H1 (cell line): ENCODE measurements around the gene ZBTB25. TPM values are rescaled to one million over a fixed set of nuclear protein-coding genes. Genes with fewer than 3 reads are reported as not detected.

Experiments used
- CTCF ChIA-PET: fragments of 300-600 bp; sonication (Branson Sonifier 250); formaldehyde crosslinking; loops from one replicate; lab custom pipeline; 2021; ENCODE audit not compliant: partially characterized antibody; lab: Charles Lee
- POLR2A ChIA-PET: fragments of 300-600 bp; sonication (Branson Sonifier 250); formaldehyde crosslinking; loops from one replicate; lab custom pipeline; 2021; ENCODE audit warnings: inconsistent platforms; ENCODE audit not compliant: partially characterized antibody; lab: Charles Lee
- DNase-seq, 2 experiments: peaks; one replicate each; pipeline versions ENCODE4 v3.0.0 to v3.0.0-alpha.2; 2010 to 2022; ENCODE audit warnings: low spot score in 2 of 2, low read depth in 1 of 2, mixed read lengths in 1 of 2
- FAIRE-seq: peaks from 2 replicates; lab custom pipeline; 2011; peaks lifted over from hg19 to GRCh38; lab: Jason Lieb, UNC
- H2AFZ ChIP-seq: 2 replicates; pipeline ENCODE4 v1.8.1; 2012; ENCODE audit warnings: low read length, inconsistent platforms
- H2AK5ac ChIP-seq: 2 replicates; pipeline ENCODE4 v1.6.1; 2013; ENCODE audit warnings: low read depth, low read length
- H2BK120ac ChIP-seq: replicated peaks from 2 replicates; pipeline ENCODE3; 2013; ENCODE audit warnings: low read depth, low read length, inconsistent platforms
- H2BK12ac ChIP-seq: 2 replicates; pipeline ENCODE4 v1.6.1; 2013; ENCODE audit warnings: low read depth, low read length
- H2BK15ac ChIP-seq: 2 replicates; pipeline ENCODE4 v1.6.1; 2013; ENCODE audit warnings: low read length
- H2BK20ac ChIP-seq: 2 replicates; pipeline ENCODE4 v1.6.1; 2013; ENCODE audit warnings: low read length
- H2BK5ac ChIP-seq: 2 replicates; pipeline ENCODE4 v1.6.1; 2013; ENCODE audit warnings: low read depth, low read length
- H3K14ac ChIP-seq: 2 replicates; pipeline ENCODE4 v1.6.1; 2013; ENCODE audit warnings: inconsistent platforms; ENCODE audit not compliant: insufficient read length
- H3K18ac ChIP-seq: 2 replicates; pipeline ENCODE4 v1.6.1; 2013; ENCODE audit warnings: low read length; ENCODE audit errors: extremely low read depth
- H3K23ac ChIP-seq: 2 replicates; pipeline ENCODE4 v1.6.1; 2013; ENCODE audit warnings: inconsistent platforms; ENCODE audit not compliant: insufficient read length
- H3K23me2 ChIP-seq: 2 replicates; pipeline ENCODE4 v1.6.1; 2013; ENCODE audit warnings: low read depth, low read length
- H3K27ac ChIP-seq: 2 replicates; pipeline ENCODE4 v1.6.1; 2011; ENCODE audit warnings: low read depth, low read length, inconsistent platforms
- H3K27me3 ChIP-seq, 4 experiments: replicated peaks in 1 of 4; 1 replicate in 1 of 4; 2 replicates in 3 of 4; pipeline versions ENCODE4 v1.6.1 to v1.8.1; 2011 to 2013; ENCODE audit warnings: low read length in 3 of 4, mild to moderate bottlenecking in 3 of 4, inconsistent platforms in 2 of 4, mixed read lengths in 2 of 4, moderate library complexity in 1 of 4; ENCODE audit not compliant: control insufficient read depth in 3 of 4, insufficient read depth in 3 of 4; ENCODE audit errors: extremely low read depth in 1 of 4
- H3K36me3 ChIP-seq, 4 experiments: 2 replicates each; pipeline versions ENCODE4 v1.6.1 to v1.8.1; 2011 to 2013; ENCODE audit warnings: mild to moderate bottlenecking in 4 of 4, low read length in 3 of 4, moderate library complexity in 2 of 4, control low read depth in 1 of 4, inconsistent platforms in 1 of 4; ENCODE audit not compliant: insufficient read depth in 4 of 4, control insufficient read depth in 2 of 4
- H3K4ac ChIP-seq: replicated peaks from 2 replicates; pipeline ENCODE3; 2013; ENCODE audit warnings: low read length, low read depth, mixed read lengths, inconsistent platforms; ENCODE audit not compliant: insufficient read length
- H3K4me1 ChIP-seq, 4 experiments: replicated peaks in 1 of 4; 1 replicate in 1 of 4; 2 replicates in 3 of 4; pipeline versions ENCODE4 v1.6.1 to v1.8.1; 2011 to 2013; ENCODE audit warnings: low read length in 3 of 4, inconsistent platforms in 2 of 4, mixed read lengths in 1 of 4; ENCODE audit not compliant: insufficient read depth in 4 of 4, control insufficient read depth in 3 of 4
- H3K4me2 ChIP-seq, 2 experiments: 2 replicates each; pipeline versions ENCODE4 v1.6.1 to v1.8.1; 2011 to 2013; ENCODE audit warnings: low read depth in 2 of 2, low read length in 2 of 2, control low read depth in 1 of 2, inconsistent platforms in 1 of 2, mild to moderate bottlenecking in 1 of 2; ENCODE audit not compliant: insufficient read depth in 1 of 2
- H3K4me3 ChIP-seq, 4 experiments: fragments of 200-600, 300-600 bp in 1 of 4; sonication (generic), shearing (Covaris generic), sonication (Bioruptor Twin) in 1 of 4; 2 replicates each; pipeline versions ENCODE4 v1.5.1 to v1.8.1; 2011 to 2016; ENCODE audit warnings: low read length in 4 of 4, low read depth in 3 of 4, control low read depth in 2 of 4, inconsistent platforms in 2 of 4, mild to moderate bottlenecking in 2 of 4, mixed read lengths in 1 of 4, moderate library complexity in 1 of 4; ENCODE audit not compliant: insufficient read depth in 2 of 4; ENCODE audit errors: extremely low read depth in 1 of 4
- H3K56ac ChIP-seq: replicated peaks from 2 replicates; pipeline ENCODE3; 2013; ENCODE audit warnings: low read depth, mild to moderate bottlenecking, mixed read lengths, low read length, inconsistent platforms; ENCODE audit not compliant: insufficient read length
- H3K79me1 ChIP-seq: 2 replicates; pipeline ENCODE4 v1.6.1; 2013; ENCODE audit warnings: low read depth, low read length, control low read depth
- H3K79me2 ChIP-seq, 2 experiments: 2 replicates each; pipeline versions ENCODE4 v1.6.1 to v1.8.1; 2012 to 2013; ENCODE audit warnings: low read length in 2 of 2, mild to moderate bottlenecking in 2 of 2, inconsistent platforms in 1 of 2; ENCODE audit not compliant: insufficient read depth in 2 of 2, control insufficient read depth in 1 of 2
- H3K9ac ChIP-seq, 4 experiments: replicated peaks in 1 of 4; 1 replicate in 1 of 4; 2 replicates in 3 of 4; pipeline versions ENCODE4 v1.6.1 to v1.8.1; 2011 to 2013; ENCODE audit warnings: low read depth in 3 of 4, low read length in 3 of 4, control low read depth in 2 of 4, mild to moderate bottlenecking in 2 of 4, moderate library complexity in 2 of 4, inconsistent platforms in 1 of 4; ENCODE audit errors: extremely low read depth in 1 of 4
- H3K9me3 ChIP-seq, 2 experiments: 2 replicates each; pipeline versions ENCODE4 v1.6.1 to v1.8.1; 2012 to 2013; ENCODE audit warnings: mild to moderate bottlenecking in 2 of 2, moderate library complexity in 2 of 2, control low read depth in 1 of 2, inconsistent platforms in 1 of 2, low read depth in 1 of 2, low read length in 1 of 2, mixed read lengths in 1 of 2; ENCODE audit not compliant: insufficient read depth in 2 of 2
- H4K20me1 ChIP-seq, 2 experiments: replicated peaks in 1 of 2; 2 replicates each; pipeline versions ENCODE3 to v1.8.1; 2011 to 2013; ENCODE audit warnings: inconsistent platforms in 2 of 2, low read length in 2 of 2, mild to moderate bottlenecking in 1 of 2; ENCODE audit not compliant: insufficient read depth in 2 of 2, control insufficient read depth in 1 of 2
- H4K5ac ChIP-seq: 2 replicates; pipeline ENCODE4 v1.6.1; 2013; ENCODE audit warnings: low read length, low read depth, mixed read lengths, inconsistent platforms; ENCODE audit not compliant: insufficient read length
- H4K8ac ChIP-seq: 2 replicates; pipeline ENCODE4 v1.8.0; 2013; ENCODE audit warnings: mild to moderate bottlenecking, moderate library complexity, low read length, inconsistent platforms; ENCODE audit not compliant: insufficient read depth; ENCODE audit errors: extremely low read depth
- H4K91ac ChIP-seq: replicated peaks from 2 replicates; pipeline ENCODE3; 2013; ENCODE audit warnings: low read length, mixed read lengths, inconsistent platforms; ENCODE audit not compliant: insufficient read length
- CTBP2 ChIP-seq: IDR thresholded peaks from 2 replicates; pipeline ENCODE4 v1.7.0; 2011; ENCODE audit warnings: borderline replicate concordance, mild to moderate bottlenecking, moderate library complexity, mixed read lengths, low read length; ENCODE audit not compliant: insufficient read depth, insufficient read length
- EP300 ChIP-seq, 2 experiments: IDR thresholded peaks; 1 replicate in 1 of 2; 2 replicates in 1 of 2; pipeline ENCODE4 v1.6.1; 2011 to 2012; ENCODE audit warnings: low read depth in 2 of 2, low read length in 2 of 2, mild to moderate bottlenecking in 2 of 2, borderline replicate concordance in 1 of 2, inconsistent platforms in 1 of 2, moderate library complexity in 1 of 2
- EZH2 ChIP-seq: fragments of 200-600 bp; sonication (generic); IDR thresholded peaks from 2 replicates; pipeline ENCODE4 v1.7.1; 2012; ENCODE audit warnings: low read depth, mild to moderate bottlenecking, moderate library complexity, low read length, inconsistent platforms; ENCODE audit not compliant: severe bottlenecking
- GTF2F1 ChIP-seq: IDR thresholded peaks from 2 replicates; pipeline ENCODE4 v1.6.1; 2012; ENCODE audit warnings: low read depth, low read length, improper control_type of control experiment, borderline replicate concordance
- JUN ChIP-seq: IDR thresholded peaks from 2 replicates; pipeline ENCODE4 v1.6.1; 2011; ENCODE audit warnings: low read depth, mild to moderate bottlenecking, improper control_type of control experiment, low read length
- RBBP5 ChIP-seq: IDR thresholded peaks from 2 replicates; pipeline ENCODE4 v1.7.1; 2012; ENCODE audit warnings: low read depth, mild to moderate bottlenecking, inconsistent platforms, low read length, moderate library complexity, borderline replicate concordance
- SIRT6 ChIP-seq: IDR thresholded peaks from one replicate; pipeline ENCODE4 v1.7.1; 2012; ENCODE audit warnings: low read length, inconsistent platforms
- SP4 ChIP-seq: IDR thresholded peaks from 2 replicates; pipeline ENCODE4 v1.6.1; 2012; ENCODE audit warnings: low read length, inconsistent platforms
- TBP ChIP-seq: IDR thresholded peaks from 2 replicates; pipeline ENCODE4 v1.6.1; 2011; ENCODE audit warnings: low read depth, low read length, improper control_type of control experiment
- WGBS, 2 experiments: shearing (Covaris generic) in 1 of 2; methylation state at CpG; one replicate each; pipeline versions ENCODE4 v1.1.6 to v1.1.7; 2013 to 2015; ENCODE audit warnings: low lambda C conversion rate in 2 of 2, mixed read lengths in 2 of 2, inconsistent platforms in 1 of 2, low coverage in 1 of 2, missing lambda C conversion rate in 1 of 2; ENCODE audit not compliant: insufficient replicate concordance in 2 of 2, insufficient coverage in 1 of 2, insufficient read length in 1 of 2; ENCODE audit errors: extremely low coverage in 1 of 2, missing lambda C conversion rate in 1 of 2; 5-methylcytosine and 5-hydroxymethylcytosine counted together
- polyA plus RNA-seq, 7 experiments: library from polyadenylated mRNA; depleted of rRNA in 3 of 7; stranded (reverse) in 5 of 7; unstranded in 2 of 7; fragments of >200 nt in 5 of 7; fragments of 200-250 nt in 2 of 7; gene quantifications; 1 replicate in 5 of 7; 2 replicates in 1 of 7; 4 replicates in 1 of 7; pipeline versions ENCODE4 v1.2.1 to v1.2.3, GENCODE V29; 2011 to 2013; ENCODE audit warnings: missing spikeins in 2 of 7, mixed read lengths in 2 of 7
- total RNA-seq: library from RNA; stranded (reverse); fragmentation: NEBNext Ultra II Directional; extraction: Animal tissue kit (Norgen Biotek cat#: 25700); gene quantifications from 2 replicates; pipeline ENCODE4 v1.2.1, GENCODE V29; 2021

The ZBTB25 gene
- total and polyA plus RNA-seq, 2 of the 8 experiments (the other 6 are each of a cell fraction or from before 2014, with no cell fraction given): 5.4 to 11.4 TPM

GRCh38 chr14:64500088-64500487 is 3.5 kb downstream of the ZBTB25 start:
- H3K18ac ChIP-seq: no peak overlapping the region
- FAIRE-seq (no peak), DNase-seq (no peak)
- no peak overlapping the region for H3K56ac ChIP-seq
- no peak overlapping the region for H3K4me3 ChIP-seq
- CTCF ChIA-PET: no interaction called here
- no peak overlapping the region for H2AFZ ChIP-seq
- H2BK12ac ChIP-seq: no peak overlapping the region
- no peak overlapping the region for H2BK5ac ChIP-seq
- H3K79me2 ChIP-seq: peaks cover 3 to 39% of the 10 kb centered on the region in 2 experiments; a peak in 2 of 4 replicates
- no peak overlapping the region for H3K4me2 ChIP-seq
- H4K8ac ChIP-seq: no peak overlapping the region
- H3K4me1 ChIP-seq: peaks cover 2 to 9% (median 6%) of the 10 kb centered on the region in 4 experiments; a peak in 4 of 7 replicates
- peaks cover 14% of the 10 kb centered on the region; the same call in 1 of the 2 replicates for H3K23me2 ChIP-seq
- H3K4ac ChIP-seq: no peak overlapping the region
- no peak overlapping the region for H2AK5ac ChIP-seq
- WGBS, 2 experiments: 83% methylated on average over 1 of the region's 1 CpG; no CpG with 5 or more reads in 1 of the 2 experiments
- no peaks in the 10 kb centered on the region; the same call in none of the 2 replicates for H3K79me1 ChIP-seq
- no peak overlapping the region for H3K27ac ChIP-seq
- H4K20me1 ChIP-seq: no peaks in the 10 kb centered on the region
- TF ChIP-seq GTF2F1 (no peak), SP4 (no peak), CTBP2 (no peak), TBP (no peak), RBBP5 (no peak), SIRT6 (no peak), EP300 (IDR thresholded peaks at IDR 0.05; ENCODE audit: borderline replicate concordance in 1 of 2, low read depth in 2 of 2, low read length in 2 of 2) (no peak), JUN (no peak), EZH2 (no peak)
- TF ChIP-seq, all 59 proteins: peak for 0
- no peak overlapping the region for H2BK20ac ChIP-seq
- POLR2A ChIA-PET: interaction anchor here (2.2 kb wide), 1 partner anchor 113 kb away, joined by 5 read pairs; no protein-coding TSS in a partner anchor
- H2BK15ac ChIP-seq: no peak overlapping the region
- no peak overlapping the region for H2BK120ac ChIP-seq
- peaks cover 0 to 2% (median 0%) of the 10 kb centered on the region in 4 experiments; a peak in 3 of 8 replicates for H3K36me3 ChIP-seq
- no peak overlapping the region for H4K5ac ChIP-seq
- H3K14ac ChIP-seq: no peak overlapping the region
- no peak overlapping the region for H4K91ac ChIP-seq
- no peaks in the 10 kb centered on the region for H3K27me3 ChIP-seq
- no peaks in the 10 kb centered on the region for H3K9me3 ChIP-seq
- no peak overlapping the region for H3K23ac ChIP-seq
- no peak overlapping the region for H3K9ac ChIP-seq
